GM12865 (cell line): ENCODE data around the gene SKIC2.

Source experiments
- DNase-seq: peaks from one replicate; pipeline ENCODE4 v3.0.0; 2010; ENCODE audit warnings: low read depth
- H3K4me3 ChIP-seq: 2 replicates; pipeline ENCODE4 v1.5.1; 2011; ENCODE audit warnings: mild to moderate bottlenecking, low read depth, low read length, control low read depth
- CTCF ChIP-seq: IDR thresholded peaks from 2 replicates; pipeline ENCODE4 v1.5.1; 2011; ENCODE audit warnings: low read length, control low read depth, low read depth, inconsistent platforms; ENCODE audit not compliant: insufficient read depth; ENCODE audit errors: missing control alignments

The SKIC2 gene

DNA sequence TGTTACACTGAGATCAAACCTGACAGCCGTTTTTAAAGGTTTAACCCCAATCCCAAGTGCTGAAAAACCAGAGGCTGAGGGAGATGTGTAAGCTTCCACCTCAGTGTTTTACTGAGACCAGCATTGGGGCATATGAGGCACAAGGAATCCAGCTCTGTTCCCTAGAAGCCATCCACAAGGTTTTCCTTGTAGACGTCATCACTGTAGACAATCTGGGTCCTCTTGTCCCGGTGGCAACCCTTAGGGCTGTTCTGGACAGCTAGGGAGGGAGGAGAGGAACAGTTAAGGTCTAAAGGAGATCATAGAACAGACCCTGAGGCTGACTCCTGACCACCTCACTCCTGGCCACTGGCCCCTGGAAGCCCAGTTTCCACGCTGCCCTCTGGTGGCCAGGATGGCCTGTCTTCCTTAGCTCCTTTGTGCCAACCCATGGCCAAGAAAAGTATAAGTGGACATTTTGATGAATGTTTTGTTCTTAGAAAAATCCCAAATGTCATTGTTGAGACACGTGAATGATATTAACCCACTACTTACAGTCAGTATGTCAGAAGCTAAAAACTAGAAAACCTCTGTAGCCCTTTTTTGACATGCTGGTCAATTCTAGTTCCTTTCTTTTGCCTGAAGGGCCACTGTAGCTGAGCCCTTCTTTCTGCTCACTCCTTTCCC lies 6.7 kb upstream of the SKIC2 start:
- no peak overlapping the region for H3K4me3 ChIP-seq
- peak; percentile 25 for TF ChIP-seq CTCF
- peak; percentile 27 for DNase-seq

DNA sequence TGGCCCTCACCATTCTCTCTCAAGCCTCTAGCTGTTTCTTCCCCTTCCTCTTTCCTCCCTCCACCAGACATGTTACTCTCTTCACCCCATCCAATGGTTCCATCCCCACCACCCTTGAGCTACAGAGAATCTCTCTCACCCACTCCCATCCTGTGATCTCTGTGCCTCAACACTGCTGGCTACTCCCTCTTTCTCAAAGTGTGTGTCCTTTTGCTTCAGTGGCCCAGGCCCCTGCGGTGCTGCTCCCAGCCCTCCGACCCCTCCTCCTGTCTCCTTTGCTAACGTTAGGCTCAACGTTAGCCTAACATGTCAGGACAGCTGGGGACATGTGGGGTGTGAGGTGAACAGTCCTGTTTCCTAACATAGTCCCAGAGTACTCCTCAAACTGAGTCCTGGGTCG lies 6.1 kb upstream of the SKIC2 start:
- no peak for DNase-seq
- no peak overlapping the region for H3K4me3 ChIP-seq
- TF ChIP-seq CTCF, result no peak

DNA sequence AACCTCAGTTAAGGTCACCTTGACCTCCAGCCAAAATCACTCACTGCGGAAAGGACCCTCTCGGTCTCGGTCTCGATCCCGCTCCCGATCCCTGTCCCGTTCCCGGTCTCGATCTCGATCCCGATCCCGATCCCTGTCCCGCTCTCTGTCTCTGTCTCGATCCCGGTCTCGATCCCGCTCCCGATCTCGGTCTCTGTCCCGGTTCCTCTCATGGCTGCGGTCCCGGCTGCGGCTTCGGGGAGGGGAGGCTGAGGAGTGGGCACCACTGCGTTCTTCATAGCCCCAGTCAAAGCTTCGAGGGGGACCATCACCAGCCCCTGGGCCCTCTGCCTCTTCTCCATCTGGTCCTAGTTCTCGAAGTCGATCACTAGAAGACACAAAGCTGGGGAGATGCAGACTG lies 4.5 kb upstream of the SKIC2 start:
- no peak for TF ChIP-seq CTCF
- no peak overlapping the region for H3K4me3 ChIP-seq
- no peak for DNase-seq

DNA sequence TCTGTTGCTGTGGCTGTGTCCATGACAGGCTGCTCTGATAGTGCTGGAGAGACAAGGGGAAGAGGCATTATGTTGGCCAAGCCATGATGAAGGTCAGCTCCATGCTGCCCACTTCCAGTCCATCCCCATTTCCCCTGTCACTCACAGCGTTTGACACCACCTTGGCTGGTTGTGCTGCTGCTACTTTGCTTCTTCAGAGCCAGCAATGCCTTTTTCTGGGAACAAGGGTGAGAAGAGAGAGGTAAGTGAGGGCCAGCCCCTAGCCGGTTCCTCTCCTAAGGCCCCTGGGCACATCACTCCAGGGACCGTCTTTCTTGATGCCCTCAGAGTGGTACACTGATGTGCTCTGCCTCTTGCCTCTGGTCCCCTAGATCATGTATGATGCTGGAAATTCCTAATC lies 2.2 kb upstream of the SKIC2 start:
- no peak for DNase-seq
- no peak overlapping the region for H3K4me3 ChIP-seq
- TF ChIP-seq CTCF, result no peak

DNA sequence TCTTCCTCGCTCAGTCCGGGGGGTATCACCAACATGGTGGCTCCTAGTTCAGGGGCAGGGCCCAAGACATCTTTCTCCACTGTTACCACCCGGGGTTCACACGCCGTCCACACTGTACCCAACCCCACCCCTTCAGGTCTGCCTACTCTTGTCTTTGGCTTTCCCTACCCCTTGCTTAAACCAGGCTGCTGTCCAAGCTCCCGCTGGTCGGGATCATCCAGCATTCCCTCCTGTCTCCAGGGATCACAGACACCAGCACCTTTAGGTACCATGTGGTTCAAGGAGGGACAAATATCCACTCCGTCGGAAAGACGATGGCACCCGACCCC lies 599 bp upstream of the SKIC2 start:
- DNase-seq, result no peak
- peak overlapping the region; percentile 83 for H3K4me3 ChIP-seq
- no peak for TF ChIP-seq CTCF

- no peak for TF ChIP-seq CTCF
- no peak for DNase-seq
- H3K4me3 ChIP-seq, result no peak overlapping the region
Observed at GRCh38 chr6:31961616-31962015, 2.6 kb downstream of the SKIC2 start.

- no peak overlapping the region for H3K4me3 ChIP-seq
- no peak for TF ChIP-seq CTCF
- DNase-seq, result no peak
Observed at GRCh38 chr6:31963921-31964320, 4.9 kb downstream of the SKIC2 start.
